HG03095 (cell line): ENCODE measurements around the gene CDS1.
"Not testable (repeated sequence)": the region's sequence is repeated elsewhere in the genome, so short reads cannot be mapped to it uniquely, and the experiment has no call there.

Source experiments
- ATAC-seq: cut with Tn5 transposase; IDR thresholded peaks from one replicate; pipeline ENCODE4 v1.9.1; 2021; ENCODE audit warnings: moderate library complexity; ENCODE audit not compliant: unreplicated experiment

Gene CDS1

DNA sequence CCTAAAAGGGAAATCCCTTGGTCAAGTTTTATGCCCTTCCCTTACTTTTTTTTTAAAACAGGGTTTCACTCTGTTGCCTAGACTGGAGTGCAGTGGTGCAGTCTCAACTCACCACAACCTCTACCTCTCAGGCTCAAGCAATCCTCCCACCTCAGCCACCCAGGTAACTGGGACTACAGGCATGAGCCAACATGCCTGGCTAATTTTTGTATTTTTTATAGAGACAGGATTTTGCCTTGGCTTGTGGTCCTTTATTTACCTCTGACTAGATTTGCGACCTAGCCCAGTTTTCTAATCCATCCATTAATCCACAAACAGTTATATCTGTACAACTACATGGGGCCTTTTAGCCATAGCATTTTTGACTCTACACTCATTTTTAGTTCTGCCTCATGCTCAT lies 23.7 kb downstream of the CDS1 start:
- ATAC-seq = no peak

DNA sequence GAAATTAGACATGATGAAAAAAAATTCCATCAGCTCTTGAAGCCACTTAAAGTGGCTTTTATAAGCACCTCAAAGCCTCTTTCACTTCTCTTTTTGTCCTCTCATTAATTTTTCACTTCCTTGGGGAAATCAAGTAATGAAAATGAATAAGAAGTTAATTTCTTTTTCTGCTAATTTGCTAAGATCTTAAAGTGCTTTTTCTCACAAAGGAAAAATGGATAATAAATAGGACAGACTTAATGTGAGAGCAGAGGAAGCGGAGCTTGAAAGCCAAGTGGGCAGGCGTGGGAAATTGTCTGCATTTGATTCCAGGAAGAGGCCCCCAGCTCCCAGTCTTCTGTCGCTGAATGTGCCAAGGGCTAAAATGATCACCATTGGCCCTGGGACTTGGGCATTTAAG lies 28.6 kb downstream of the CDS1 start:
- no peak for ATAC-seq

DNA sequence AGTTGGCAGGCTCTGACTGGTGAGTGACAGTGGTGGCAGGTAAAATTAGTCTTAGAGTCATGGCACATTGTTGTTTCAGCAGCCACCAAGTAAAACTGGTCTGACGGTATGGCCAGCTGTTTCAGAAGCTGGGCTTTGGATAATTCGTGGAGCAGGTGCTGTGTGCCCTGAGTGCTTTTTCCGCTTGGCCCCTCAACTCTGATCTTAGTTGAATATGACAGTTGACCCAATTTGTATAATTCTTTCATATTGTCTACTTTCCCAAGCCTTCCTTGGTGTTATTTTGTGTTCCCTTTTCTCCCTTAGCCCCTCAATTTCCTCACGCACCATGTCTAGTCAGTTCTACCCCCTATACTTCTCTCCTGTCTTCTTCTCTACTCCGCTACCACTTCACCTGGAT lies 32.0 kb downstream of the CDS1 start:
- ATAC-seq = no peak

DNA sequence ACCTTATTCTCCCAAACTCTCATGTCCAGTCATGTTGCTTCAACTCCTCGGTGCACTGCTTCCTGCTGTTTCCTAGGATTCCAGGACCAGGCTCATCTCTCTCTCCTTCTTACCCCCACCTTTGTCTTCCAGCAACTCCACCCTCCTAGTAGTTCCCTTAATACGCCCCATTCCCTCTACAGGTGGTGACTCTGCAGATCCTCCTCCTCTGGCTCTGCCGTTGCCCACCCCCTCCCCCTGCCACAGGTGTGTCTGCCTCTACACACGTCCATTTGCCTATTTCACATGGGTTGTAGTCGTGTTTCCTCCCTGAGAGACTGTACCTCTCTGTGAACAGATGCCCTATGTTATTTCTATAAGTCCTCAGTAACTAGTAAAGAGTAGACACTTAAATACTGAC lies 32.4 kb downstream of the CDS1 start:
- ATAC-seq = no peak

DNA sequence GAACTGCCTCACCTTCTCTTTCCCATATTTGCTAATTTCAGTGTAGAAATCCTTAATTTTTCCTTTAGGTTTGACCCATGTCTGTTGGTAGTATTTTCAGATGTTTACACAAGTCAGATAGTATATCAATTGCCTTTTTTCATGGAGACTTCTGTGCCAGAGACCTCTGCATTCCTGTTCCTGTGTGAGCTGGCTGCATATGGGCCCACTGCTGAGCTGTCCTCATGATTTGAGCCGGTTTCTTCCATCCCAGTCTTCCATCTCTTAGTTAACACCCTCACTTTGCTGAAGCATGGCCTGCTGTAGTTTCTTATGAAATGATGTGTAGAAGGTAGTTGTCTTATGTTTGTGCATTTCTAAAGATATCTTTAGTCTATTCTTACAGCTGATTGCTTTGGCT lies 40.0 kb downstream of the CDS1 start:
- ATAC-seq = no peak

DNA sequence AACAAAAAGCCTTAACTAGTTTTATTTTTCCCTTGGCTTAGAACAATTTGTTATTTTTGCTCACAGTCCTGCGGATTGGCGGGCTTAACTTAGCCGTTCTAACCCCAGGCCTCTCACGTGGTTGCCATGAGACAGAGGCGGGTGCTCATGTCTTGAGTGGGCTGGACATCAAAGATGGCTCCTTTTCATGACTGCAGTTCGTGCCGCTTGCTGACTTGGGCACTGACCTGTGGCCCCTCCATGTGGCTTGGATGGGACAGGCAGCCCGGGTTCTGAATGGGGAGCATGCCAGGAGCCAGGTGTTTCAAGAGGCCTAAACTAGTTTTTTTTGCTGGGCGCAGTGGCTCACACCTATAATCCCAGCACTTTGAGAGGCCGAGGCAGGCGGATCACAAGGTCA lies 40.7 kb downstream of the CDS1 start:
- no peak for ATAC-seq

DNA sequence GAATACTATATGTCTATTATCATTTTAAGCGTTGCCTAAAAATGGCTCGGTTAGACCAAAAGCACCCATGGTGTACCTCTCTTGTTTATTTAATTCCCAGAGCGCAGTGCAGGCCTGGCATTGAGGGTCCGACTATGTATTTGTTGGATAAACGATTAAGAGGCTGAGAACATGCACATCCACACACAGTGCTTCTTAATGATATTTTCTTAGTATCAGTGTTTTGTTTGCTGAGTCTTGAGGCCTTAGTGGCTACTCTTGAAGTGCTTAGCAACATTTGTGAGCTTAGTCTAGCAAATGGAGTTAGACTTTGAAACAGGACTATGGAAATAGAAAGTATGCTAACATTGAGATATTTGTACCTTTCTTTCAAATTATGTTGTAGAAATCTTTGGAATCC lies 43.7 kb downstream of the CDS1 start:
- no peak for ATAC-seq

DNA sequence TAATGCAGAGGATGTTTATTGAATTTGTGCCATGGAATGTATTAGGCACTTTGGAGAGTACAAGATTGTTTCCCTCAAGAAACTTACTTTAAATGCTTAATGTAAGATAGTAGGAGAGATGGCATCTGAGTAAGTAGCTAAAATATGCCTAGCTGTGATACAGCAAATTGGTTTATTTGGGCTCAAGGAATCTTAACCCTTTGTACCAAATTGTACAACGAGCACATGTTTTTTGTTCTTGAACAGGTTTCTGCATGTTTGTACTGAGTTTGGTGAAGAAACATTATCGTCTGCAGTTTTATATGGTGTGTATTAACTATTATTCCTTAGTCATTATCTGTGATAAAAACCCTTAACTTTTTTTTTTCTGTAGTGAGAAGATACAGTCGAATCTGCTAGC lies 48.6 kb downstream of the CDS1 start:
- no peak for ATAC-seq

DNA sequence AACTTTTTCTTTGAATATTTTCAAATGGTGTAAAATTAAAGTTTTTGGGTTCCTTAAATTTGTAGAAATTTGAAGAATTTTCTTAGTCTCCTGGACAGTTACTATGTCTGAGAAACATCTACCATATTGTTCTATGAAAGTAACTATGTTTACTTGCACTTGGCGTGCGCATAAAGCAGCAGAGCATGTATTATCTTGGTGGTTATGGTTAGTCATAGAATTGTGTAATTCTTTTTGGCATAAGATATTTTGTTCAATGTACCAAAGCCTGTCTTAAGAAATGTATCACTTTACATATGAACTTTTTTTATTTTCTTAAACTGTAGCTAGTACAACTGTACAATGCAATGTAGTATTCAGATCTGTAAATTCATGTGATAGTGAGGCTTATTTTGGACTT lies 49.2 kb downstream of the CDS1 start:
- ATAC-seq = no peak

DNA sequence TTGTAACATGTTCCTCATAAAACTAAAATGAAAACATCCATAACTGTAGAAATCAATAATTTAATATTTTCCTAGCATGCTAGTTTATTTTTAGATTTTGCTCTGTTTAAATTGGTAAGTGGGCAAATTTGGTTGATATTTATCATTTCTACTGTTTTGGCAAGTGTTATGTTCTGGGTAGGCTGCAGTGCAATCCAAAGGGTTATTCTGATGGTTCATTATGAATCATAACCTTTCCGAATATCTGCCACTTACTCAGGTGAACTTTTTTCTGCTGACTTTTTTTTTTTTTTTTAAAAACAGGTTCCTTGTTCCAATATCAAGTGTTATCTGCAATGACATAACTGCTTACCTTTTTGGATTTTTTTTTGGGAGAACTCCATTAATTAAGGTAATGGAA lies 52.0 kb downstream of the CDS1 start:
- ATAC-seq = no peak

DNA sequence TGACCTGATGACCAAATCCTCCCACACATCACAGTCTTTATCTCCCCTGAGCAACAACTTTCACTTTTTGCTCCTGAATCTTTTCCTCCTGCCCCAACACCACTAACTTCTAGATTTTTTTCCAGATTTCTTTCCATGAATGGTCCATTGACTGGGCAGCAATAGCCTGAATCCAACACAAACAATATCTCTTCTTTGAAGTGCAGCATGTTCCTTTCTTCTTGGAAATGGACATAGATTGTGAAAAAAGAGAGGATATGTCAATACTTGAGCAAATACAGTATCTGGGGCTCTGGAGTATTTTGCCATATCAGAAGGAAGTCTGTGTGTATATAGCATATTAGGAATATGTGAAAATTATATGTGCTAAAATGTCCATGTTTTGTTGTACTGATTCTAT lies 55.2 kb downstream of the CDS1 start:
- ATAC-seq = no peak

DNA sequence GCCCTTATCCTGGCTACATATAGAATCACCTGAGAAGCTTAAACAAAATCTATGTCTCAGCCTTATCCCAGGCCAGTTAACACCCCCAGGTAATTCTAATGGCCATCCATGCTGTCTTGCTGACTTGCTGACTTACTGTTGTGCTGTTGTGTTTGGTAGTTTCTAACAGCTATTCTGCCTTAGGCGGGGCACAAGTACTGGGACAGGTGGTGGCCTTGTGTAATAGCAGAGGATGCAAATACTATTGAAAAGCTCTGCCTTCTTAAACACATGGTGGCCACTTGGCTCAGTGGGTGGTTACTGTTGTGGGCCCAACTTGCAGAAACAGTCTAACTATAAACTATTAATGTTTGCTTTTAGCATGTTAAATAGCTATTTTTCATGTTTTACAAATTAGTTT lies 56.2 kb downstream of the CDS1 start:
- no peak for ATAC-seq

DNA sequence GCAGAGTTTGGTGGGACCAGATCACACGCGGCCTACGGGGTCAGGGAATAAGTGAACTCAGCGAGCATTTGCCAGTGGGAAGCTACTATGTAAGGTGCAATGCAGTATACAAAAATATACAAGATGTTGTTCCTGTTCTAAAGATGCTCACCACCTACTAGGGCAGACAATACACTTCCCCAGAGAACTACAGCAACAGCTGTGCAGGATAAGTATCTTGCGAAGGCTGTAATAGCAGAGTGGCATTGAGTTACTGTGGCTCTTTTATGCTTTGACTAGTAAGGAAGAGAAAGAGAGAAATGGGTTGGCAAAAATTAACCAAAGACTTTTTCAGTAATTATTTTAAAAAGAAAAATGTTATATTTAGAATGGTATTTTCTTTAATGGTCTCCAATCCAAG lies 61.2 kb downstream of the CDS1 start:
- no peak for ATAC-seq

DNA sequence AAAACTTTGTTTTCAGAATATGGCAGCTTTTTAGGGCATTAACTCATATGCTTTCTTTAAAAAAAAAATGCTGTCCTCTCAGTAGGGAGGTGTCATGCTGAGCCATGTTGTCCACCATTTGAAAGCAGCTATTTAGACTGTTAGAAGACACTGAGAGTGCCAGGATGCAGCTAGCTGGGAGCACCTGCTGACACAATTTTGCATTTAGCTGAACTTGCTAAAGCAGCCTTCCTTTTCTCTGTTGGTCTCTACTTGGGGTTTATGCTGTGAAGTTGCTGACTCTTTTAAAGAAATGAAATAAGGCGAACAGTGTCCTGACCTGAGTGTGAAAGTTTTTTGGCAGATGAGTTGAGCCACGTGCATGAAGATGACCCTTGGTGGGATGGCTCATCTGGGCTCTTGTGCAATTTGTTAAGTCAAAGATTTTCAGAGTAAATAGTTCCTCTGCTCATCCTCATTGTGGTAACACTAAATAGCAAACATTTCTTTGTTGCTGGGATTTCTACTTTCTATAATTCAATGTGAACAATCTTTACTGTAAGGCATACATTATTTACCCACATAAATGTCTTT lies 64.5 kb downstream of the CDS1 start:
- ATAC-seq = no peak

DNA sequence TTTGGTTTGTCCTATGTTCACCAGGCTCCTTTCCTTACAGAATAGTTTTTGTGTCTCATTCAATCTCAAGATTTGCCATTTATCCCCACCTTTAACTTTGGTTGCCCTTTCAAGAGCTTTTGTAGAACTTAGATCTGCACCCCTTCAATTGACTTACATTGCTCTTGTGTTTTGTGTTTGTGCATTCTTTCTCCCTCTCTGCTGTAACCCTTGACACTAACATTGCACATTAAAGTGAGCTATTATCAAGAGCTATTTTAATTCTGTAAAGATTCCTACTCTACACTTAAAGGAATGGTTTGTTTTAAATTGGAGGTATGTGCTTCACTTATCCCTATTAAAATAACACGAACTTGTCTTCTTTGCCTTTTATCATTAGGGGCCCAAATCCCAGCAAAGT lies 65.3 kb downstream of the CDS1 start:
- ATAC-seq = no peak

DNA sequence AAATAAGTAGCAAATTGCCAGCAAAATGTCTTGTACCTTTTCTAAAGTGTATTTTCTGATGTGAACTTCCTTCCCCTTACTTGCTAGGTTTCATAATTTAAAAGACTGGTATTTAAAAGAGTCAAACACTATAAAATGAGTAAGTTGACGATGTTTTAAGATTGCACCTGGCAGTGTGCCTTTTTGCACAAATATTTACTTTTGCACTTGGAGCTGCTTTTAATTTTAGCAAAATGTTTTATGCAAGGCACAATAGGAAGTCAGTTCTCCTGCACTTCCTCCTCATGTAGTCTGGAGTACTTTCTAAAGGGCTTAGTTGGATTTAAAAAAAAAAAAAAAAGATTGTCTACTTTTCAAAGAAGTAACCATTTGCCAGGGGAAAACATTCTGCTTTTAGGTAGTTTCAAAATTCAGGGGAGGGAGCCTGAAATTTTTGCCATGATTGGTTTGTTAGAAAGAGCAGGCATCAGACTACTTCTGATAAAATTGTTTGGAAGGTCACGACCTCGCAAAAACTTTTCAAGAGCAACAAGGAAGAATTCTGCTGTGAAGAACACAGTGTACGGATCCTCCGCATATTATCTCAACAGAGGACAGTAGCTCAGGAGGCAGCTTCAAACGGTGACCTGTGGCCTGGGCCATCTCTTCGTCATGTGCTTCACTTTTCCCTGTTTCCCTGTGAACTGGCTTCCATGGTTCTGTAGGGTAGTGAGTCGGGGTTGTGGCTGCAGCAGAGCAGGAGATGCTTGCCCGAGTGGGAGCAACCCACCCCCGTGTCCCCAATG lies 66.1 kb downstream of the CDS1 start:
- no peak for ATAC-seq

DNA sequence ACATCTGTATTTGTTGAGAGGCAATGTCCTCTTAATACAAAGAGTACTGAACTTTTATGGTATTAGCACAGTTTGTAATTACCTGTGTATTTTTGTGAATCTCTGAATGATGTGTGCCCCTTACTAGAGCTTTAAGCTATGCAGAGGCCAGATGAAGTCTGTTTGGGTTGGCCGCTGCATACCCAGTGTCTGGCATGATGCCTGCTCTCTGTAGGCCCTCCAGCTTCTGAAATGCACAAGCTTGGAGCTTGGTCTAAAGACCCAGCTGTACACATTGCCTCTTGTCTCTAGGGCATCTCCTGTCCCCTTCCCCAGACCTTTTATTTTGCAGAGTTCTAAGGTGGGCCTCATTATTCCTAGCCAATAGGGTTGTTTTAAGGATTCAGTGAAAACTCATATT lies 68.6 kb downstream of the CDS1 start:
- ATAC-seq = no peak

DNA sequence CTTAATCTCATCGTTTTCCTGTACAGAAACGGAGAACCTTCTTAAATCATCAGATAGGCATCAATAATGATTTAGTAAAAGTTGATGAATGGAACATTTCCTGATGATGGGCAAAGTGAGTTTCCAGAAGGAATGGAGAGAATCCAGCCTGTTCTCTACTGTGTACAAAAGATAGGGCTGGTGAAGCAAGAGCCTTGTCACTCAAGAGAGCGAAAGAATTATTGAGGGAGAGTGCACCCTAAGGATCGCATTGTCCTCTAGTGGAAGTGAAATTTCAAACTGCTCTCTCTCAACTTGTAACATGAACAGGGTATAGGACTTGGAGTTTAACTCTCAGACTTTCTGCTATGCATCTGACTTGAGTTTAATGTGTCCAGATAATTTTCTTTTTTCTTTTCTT lies 69.6 kb downstream of the CDS1 start:
- no peak for ATAC-seq

DNA sequence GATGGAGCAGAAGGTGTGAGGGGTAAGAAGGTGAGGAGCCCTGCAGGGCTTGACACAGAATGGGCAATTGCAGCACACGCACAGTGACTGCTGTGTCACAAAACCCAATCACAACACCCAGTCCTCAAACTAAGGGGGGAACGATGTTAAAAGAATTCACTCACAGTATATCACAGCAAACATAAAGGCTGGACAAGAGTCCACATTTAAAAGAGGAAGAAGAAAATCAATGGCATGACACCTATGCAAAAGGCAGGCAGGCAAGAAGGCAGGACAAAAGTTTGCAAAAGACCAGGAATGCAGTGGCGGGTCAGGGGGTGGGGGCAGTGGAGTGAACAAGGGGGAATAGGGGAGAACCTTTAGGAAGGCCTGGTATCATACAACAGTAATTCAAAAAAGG lies 77.7 kb downstream of the CDS1 start:
- no peak for ATAC-seq

DNA sequence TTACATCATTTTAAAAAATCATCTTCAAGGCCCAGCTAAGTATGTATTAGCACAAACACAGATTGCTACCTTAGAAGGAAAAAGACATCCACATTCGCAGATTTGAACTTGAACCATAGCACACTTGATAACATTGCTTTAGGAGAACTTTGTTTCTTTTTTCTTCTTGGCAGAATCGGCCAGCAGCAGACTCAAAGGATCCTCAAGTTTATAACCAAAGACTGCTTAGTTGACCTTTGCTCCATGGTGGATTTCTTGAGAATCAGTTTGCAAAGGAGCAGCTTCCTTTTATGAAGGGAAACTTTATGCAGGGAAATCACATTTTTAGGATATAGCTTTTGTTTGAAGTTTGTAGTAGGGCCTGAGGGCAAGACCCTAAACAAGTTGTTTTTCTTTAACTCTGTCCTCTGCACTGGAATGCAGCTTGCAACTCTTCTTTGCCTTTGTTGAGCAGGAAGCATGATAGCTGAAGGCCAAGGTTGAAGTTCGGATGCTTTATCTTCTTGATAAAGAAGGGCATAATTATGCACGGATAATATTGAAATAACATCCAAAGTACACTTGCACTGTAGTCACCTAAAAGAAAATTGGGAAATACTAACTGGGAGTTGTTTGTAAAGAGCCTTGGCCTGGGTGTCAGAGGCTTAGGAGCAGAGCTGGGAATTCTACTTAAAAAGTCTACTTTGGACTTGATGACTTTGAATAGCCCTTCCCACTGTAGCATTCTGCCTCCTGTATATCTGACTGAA lies 78.4 kb downstream of the CDS1 start:
- no peak for ATAC-seq

DNA sequence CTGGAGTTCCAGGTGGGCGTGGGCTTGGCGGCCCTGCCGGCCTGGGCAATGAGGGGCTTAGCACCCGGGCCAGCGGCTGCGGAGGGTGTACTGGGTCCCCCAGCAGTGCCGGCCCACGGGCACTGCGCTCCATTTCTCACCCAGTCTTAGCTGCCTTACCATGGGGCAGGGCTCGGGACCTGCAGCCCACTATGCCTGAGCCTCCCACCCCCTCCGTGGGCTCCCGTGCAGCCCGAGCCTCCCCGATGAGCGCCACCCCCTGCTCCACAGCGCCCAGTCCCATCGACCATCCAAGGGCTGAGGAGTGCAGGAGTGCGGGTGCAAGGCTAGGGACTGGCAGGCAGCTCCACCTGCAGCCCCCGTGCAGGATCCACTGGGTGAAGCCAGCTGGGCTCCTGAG lies 81.8 kb downstream of the CDS1 start:
- not testable (repeated sequence) for ATAC-seq

DNA sequence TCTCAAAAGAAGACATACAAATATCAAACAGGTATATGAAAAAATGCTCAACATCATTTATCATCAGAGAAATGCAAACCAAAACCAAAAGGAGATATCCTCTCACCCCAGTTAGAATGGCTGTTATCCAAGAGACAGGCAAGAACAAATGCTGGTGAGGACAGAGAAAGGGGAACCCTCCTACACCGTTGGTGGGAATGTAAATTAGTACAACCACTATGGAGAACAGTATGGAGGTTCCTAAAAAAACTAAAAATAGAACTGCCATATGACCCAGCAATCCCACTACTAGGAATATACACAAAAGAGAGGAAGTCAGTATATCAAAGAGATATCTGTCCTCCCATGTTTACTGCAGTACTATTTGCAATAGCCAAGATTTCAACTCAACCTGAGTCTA lies 83.5 kb downstream of the CDS1 start:
- ATAC-seq = no peak
